Karpas-422 (cell line): Measurements from ENCODE around the gene OBSCN. TPM values are rescaled to one million over a fixed set of nuclear protein-coding genes. Genes with fewer than 3 reads are reported as not detected.
A peak's percentile ranks its signal among the peaks of the same experiment; 100 is the strongest.

Source experiments
- DNase-seq: peaks from one replicate; pipeline ENCODE4 v3.0.0-alpha.2; 2015
- H2AFZ ChIP-seq: fragments of 200-600 bp; sonication (generic); 2 replicates; pipeline ENCODE4 v1.6.1; 2014; ENCODE audit warnings: antibody characterized with exemption, low read length, mixed read lengths
- H3K27ac ChIP-seq: fragments of 200-600 bp; sonication (generic); 2 replicates; pipeline ENCODE4 v1.5.1; 2014; ENCODE audit warnings: mild to moderate bottlenecking, low read length, moderate library complexity
- H3K27me3 ChIP-seq: fragments of 200-600 bp; sonication (generic); 2 replicates; pipeline ENCODE4 v1.6.1; 2014; ENCODE audit warnings: low read length, mixed read lengths
- H3K36me3 ChIP-seq: fragments of 200-600 bp; sonication (generic); 2 replicates; pipeline ENCODE4 v1.6.1; 2014; ENCODE audit warnings: low read length, mixed read lengths; ENCODE audit not compliant: insufficient read depth
- H3K4me1 ChIP-seq: fragments of 200-600 bp; sonication (generic); 2 replicates; pipeline ENCODE4 v1.6.1; 2014; ENCODE audit warnings: mild to moderate bottlenecking, low read length, mixed read lengths
- H3K4me2 ChIP-seq: fragments of 200-600 bp; sonication (generic); 2 replicates; pipeline ENCODE4 v1.6.1; 2014; ENCODE audit warnings: low read length, low read depth, mild to moderate bottlenecking; ENCODE audit not compliant: poor library complexity, severe bottlenecking
- H3K4me3 ChIP-seq: fragments of 200-600 bp; sonication (generic); 2 replicates; pipeline ENCODE4 v1.5.1; 2014; ENCODE audit warnings: mild to moderate bottlenecking, antibody characterized with exemption, low read length, mixed read lengths
- H3K79me2 ChIP-seq: fragments of 200-600 bp; sonication (generic); 2 replicates; pipeline ENCODE4 v1.6.1; 2014; ENCODE audit warnings: mild to moderate bottlenecking, low read length, mixed read lengths
- H3K9ac ChIP-seq: fragments of 200-600 bp; sonication (generic); 2 replicates; pipeline ENCODE4 v1.6.0; 2014; ENCODE audit warnings: low read length
- H3K9me2 ChIP-seq: fragments of 200-600 bp; sonication (generic), shearing (Covaris generic); replicated peaks from 2 replicates; pipeline ENCODE4 v1.6.0; 2014; ENCODE audit warnings: mild to moderate bottlenecking, low read length, moderate library complexity; ENCODE audit not compliant: insufficient read depth
- H3K9me3 ChIP-seq: fragments of 300-700, 200-600 bp; sonication (generic); 2 replicates; pipeline ENCODE4 v1.6.1; 2014; ENCODE audit warnings: low read length, mixed read lengths
- H4K20me1 ChIP-seq: fragments of 200-600 bp; sonication (generic); 2 replicates; pipeline ENCODE4 v1.6.1; 2014; ENCODE audit warnings: mild to moderate bottlenecking, antibody characterized with exemption, low read length, low read depth; ENCODE audit not compliant: insufficient read depth
- total RNA-seq: library from RNA; depleted of rRNA; stranded (reverse); fragments of >200 nt; shearing (Covaris generic); gene quantifications from 2 replicates; pipeline ENCODE4 v1.2.3, GENCODE V29; 2014; ENCODE audit warnings: low replicate concordance

The OBSCN gene
- total RNA-seq, 1 experiment from 2014 or later, result 17.5 TPM

DNA sequence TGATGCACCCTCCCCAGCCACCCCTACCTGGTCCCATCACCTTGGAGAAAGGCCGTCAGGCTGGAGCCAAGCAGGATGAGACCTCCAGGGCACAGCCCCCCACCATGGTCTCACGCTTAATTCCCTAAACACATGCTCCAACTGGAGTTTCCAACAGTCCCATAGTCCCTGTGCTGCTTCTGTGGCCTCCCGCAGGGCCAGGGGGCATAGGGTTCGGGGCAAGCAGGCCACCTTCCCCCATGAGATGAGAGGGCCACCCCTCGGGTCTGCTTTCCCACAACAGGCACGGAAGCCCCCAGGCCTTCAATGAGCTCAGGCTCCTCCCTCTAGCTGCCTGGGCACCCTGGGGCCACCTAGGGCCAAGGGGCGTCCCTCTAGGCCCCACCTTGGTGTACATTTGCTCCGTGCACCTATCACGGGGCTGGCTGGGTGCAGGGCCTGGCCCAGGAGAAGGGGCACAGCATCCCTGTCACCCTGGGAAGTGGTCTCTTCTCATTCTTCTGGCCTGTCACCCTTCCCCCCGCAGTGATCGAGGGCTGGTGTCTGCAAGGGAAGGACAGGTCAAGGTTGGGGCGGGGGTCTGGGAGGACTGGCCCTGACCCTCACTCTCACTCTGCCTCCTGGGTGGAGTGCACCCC, 156.3 kb downstream of the OBSCN start:
- H3K9me2 ChIP-seq, result no peaks in the 10 kb centered on the region
- H3K4me3 ChIP-seq, result no peak overlapping the region
- no peaks in the 10 kb centered on the region; the same call in 1 of the 2 replicates for H4K20me1 ChIP-seq
- H2AFZ ChIP-seq, result no peak overlapping the region
- H3K27ac ChIP-seq, result no peak overlapping the region
- no peak for DNase-seq
- no peak overlapping the region for H3K4me2 ChIP-seq
- no peaks in the 10 kb centered on the region for H3K9me3 ChIP-seq
- H3K36me3 ChIP-seq, result no peaks in the 10 kb centered on the region
- H3K79me2 ChIP-seq, result no peaks in the 10 kb centered on the region
- peaks cover 18% of the 10 kb centered on the region for H3K4me1 ChIP-seq
- no peak overlapping the region for H3K9ac ChIP-seq
- H3K27me3 ChIP-seq, result no peaks in the 10 kb centered on the region

DNA sequence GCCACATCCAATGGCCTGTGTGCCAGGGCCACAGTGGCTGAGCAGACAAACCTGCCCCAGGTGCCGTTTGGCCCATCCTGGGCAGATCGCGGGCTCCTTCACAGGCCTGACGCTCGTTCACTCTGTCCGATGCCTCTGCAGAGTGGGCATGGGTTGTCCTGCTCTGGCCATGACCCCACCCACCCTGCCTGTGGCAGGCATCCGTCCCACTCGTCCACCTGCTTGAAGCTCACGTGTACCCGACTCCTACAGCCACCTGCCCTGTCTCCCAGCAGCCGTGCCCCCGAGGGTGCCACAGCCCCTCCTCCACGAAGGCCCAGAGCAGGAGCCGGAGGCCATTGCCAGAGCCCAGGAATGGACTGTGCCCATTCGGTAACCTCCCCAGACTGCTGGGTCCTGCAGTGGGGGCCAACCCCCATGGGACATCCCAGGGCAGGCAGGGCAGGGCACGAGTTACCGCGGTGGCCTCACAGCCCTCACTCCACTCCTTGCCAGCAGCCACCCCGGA, 156.9 kb downstream of the OBSCN start:
- peaks cover 19% of the 10 kb centered on the region for H3K4me1 ChIP-seq
- H2AFZ ChIP-seq, result no peak overlapping the region
- H3K9me3 ChIP-seq, result no peaks in the 10 kb centered on the region
- H3K9ac ChIP-seq, result no peak overlapping the region
- DNase-seq, result no peak
- peaks cover 3% of the 10 kb centered on the region; the same call in 1 of the 2 replicates for H4K20me1 ChIP-seq
- H3K27ac ChIP-seq, result no peak overlapping the region
- H3K9me2 ChIP-seq, result no peaks in the 10 kb centered on the region
- no peaks in the 10 kb centered on the region for H3K36me3 ChIP-seq
- H3K4me2 ChIP-seq, result no peak overlapping the region
- no peak overlapping the region for H3K4me3 ChIP-seq
- no peaks in the 10 kb centered on the region for H3K27me3 ChIP-seq
- H3K79me2 ChIP-seq, result no peaks in the 10 kb centered on the region

DNA sequence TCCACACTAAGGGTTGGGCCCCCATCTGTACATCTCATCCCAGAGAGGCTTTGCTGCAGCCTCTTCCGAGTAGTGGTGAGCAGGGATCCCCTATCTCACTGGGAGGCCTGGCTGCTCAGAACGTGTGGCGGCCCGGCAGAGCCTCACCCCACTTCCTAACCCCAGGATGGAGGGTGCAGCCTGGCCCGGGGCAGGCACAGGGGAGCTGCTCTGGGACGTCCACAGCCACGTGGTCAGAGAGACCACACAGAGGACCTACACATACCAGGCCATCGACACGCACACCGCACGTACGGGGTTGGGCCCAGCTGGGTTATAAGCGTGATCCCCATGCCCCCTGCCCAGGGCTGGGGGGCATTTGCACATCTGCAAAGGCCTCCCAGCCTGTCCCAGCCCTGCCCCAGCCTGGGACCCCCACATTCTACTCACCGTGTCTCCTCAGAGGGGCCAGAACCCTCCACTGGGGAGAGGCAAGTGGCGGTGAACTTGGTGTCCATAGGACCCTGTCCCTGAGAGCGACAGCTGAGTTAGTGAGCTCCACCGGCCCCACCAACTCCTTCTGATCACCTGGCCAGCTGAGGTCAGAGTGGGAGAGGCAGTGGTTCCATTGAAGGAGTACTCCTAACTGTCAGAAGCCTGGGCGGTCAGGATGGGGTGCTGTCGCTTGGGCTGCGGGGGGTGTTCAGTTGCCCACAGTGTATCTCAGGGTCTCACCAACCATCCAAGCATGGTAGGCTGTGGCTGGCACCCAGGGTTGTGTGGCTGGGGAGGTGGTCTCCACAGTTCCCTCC, 157.6 kb downstream of the OBSCN start:
- no peak overlapping the region for H3K4me2 ChIP-seq
- no peak overlapping the region for H2AFZ ChIP-seq
- H3K9ac ChIP-seq, result no peak overlapping the region
- peaks cover 21% of the 10 kb centered on the region for H3K4me1 ChIP-seq
- H3K79me2 ChIP-seq, result no peaks in the 10 kb centered on the region
- DNase-seq, result no peak
- peaks cover 6% of the 10 kb centered on the region; the same call in 1 of the 2 replicates for H4K20me1 ChIP-seq
- H3K9me2 ChIP-seq, result no peaks in the 10 kb centered on the region
- H3K4me3 ChIP-seq, result no peak overlapping the region
- H3K27ac ChIP-seq, result no peak overlapping the region
- no peaks in the 10 kb centered on the region for H3K27me3 ChIP-seq
- no peaks in the 10 kb centered on the region for H3K36me3 ChIP-seq
- no peaks in the 10 kb centered on the region for H3K9me3 ChIP-seq

- no peaks in the 10 kb centered on the region for H3K27me3 ChIP-seq
- H3K36me3 ChIP-seq, result no peaks in the 10 kb centered on the region
- H3K4me3 ChIP-seq, result no peak overlapping the region
- no peak overlapping the region for H2AFZ ChIP-seq
- DNase-seq, result no peak
- H3K9me2 ChIP-seq, result no peaks in the 10 kb centered on the region
- H3K4me1 ChIP-seq, result peaks cover 23% of the 10 kb centered on the region
- H3K27ac ChIP-seq, result no peak overlapping the region
- H4K20me1 ChIP-seq, result peaks cover 6% of the 10 kb centered on the region; the same call in 1 of the 2 replicates
- H3K9ac ChIP-seq, result no peak overlapping the region
- no peak overlapping the region for H3K4me2 ChIP-seq
- H3K79me2 ChIP-seq, result no peaks in the 10 kb centered on the region
- no peaks in the 10 kb centered on the region for H3K9me3 ChIP-seq
These were observed 158.4 kb downstream of the OBSCN start for GRCh38 chr1:228366062-228366865.

GRCh38 chr1:228366866-228367741, 159.3 kb downstream of the OBSCN start:
- H3K36me3 ChIP-seq, result no peaks in the 10 kb centered on the region
- H3K4me2 ChIP-seq, result no peak overlapping the region
- H2AFZ ChIP-seq, result no peak overlapping the region
- no peaks in the 10 kb centered on the region for H3K9me2 ChIP-seq
- H3K9ac ChIP-seq, result no peak overlapping the region
- H3K9me3 ChIP-seq, result no peaks in the 10 kb centered on the region
- no peak overlapping the region for H3K27ac ChIP-seq
- peaks cover 23% of the 10 kb centered on the region for H3K4me1 ChIP-seq
- H3K4me3 ChIP-seq, result no peak overlapping the region
- no peaks in the 10 kb centered on the region for H3K79me2 ChIP-seq
- no peak for DNase-seq
- no peaks in the 10 kb centered on the region for H3K27me3 ChIP-seq
- peaks cover 6% of the 10 kb centered on the region; the same call in 1 of the 2 replicates for H4K20me1 ChIP-seq

- peaks cover 6% of the 10 kb centered on the region; the same call in 1 of the 2 replicates for H4K20me1 ChIP-seq
These were observed 160.3 kb downstream of the OBSCN start for GRCh38 chr1:228367798-228368791.

More at GRCh38 chr1:228367798-228368791, 160.3 kb downstream of the OBSCN start:
- no peaks in the 10 kb centered on the region for H3K79me2 ChIP-seq
- H3K9me2 ChIP-seq, result no peaks in the 10 kb centered on the region
- H3K9me3 ChIP-seq, result no peaks in the 10 kb centered on the region
- peak; percentile 59 for DNase-seq
- no peak overlapping the region for H2AFZ ChIP-seq
- no peaks in the 10 kb centered on the region for H3K36me3 ChIP-seq
- H3K4me1 ChIP-seq, result peaks cover 23% of the 10 kb centered on the region
- no peak overlapping the region for H3K27ac ChIP-seq
- no peak overlapping the region for H3K9ac ChIP-seq
- no peaks in the 10 kb centered on the region for H3K27me3 ChIP-seq
- no peak overlapping the region for H3K4me3 ChIP-seq
- H3K4me2 ChIP-seq, result peak overlapping the region; percentile 48
